Astrocyte (in vitro differentiated cells and primary cell): ENCODE results near the gene CALD1. TPM values are rescaled to one million over a fixed set of nuclear protein-coding genes. Genes with fewer than 3 reads are reported as not detected.

Source experiments
- DNase-seq: peaks from one replicate; pipeline ENCODE4 v3.0.0-alpha.2; 2010; ENCODE audit warnings: low read depth
- FAIRE-seq: peaks from 2 replicates; lab custom pipeline; 2011; peaks lifted over from hg19 to GRCh38; lab: Jason Lieb, UNC
- H2AFZ ChIP-seq: 2 replicates; pipeline ENCODE4 v1.6.0; 2012; ENCODE audit warnings: low read depth, low read length, inconsistent platforms
- H3K27ac ChIP-seq: 2 replicates; pipeline ENCODE4 v1.5.1; 2011; ENCODE audit warnings: low read depth, low read length, inconsistent platforms
- H3K27me3 ChIP-seq: 2 replicates; pipeline ENCODE4 v1.6.0; 2011; ENCODE audit warnings: low read length, inconsistent platforms; ENCODE audit not compliant: insufficient read depth
- H3K36me3 ChIP-seq: 2 replicates; pipeline ENCODE4 v1.5.1; 2011; ENCODE audit warnings: low read length, inconsistent platforms; ENCODE audit not compliant: insufficient read depth
- H3K4me1 ChIP-seq: 2 replicates; pipeline ENCODE4 v1.5.1; 2011; ENCODE audit warnings: low read length, inconsistent platforms; ENCODE audit not compliant: insufficient read depth
- H3K4me2 ChIP-seq: 2 replicates; pipeline ENCODE4 v1.6.0; 2012; ENCODE audit warnings: low read length, inconsistent platforms
- H3K4me3 ChIP-seq: 2 replicates; pipeline ENCODE4 v1.5.1; 2011; ENCODE audit warnings: low read depth, mild to moderate bottlenecking, low read length, inconsistent platforms; ENCODE audit not compliant: insufficient read depth
- H3K79me2 ChIP-seq: 2 replicates; pipeline ENCODE4 v1.6.0; 2012; ENCODE audit warnings: mild to moderate bottlenecking, low read length, inconsistent platforms; ENCODE audit not compliant: insufficient read depth
- H3K9ac ChIP-seq: 2 replicates; pipeline ENCODE4 v1.6.0; 2012; ENCODE audit warnings: mild to moderate bottlenecking, low read length, inconsistent platforms
- H3K9me3 ChIP-seq: 2 replicates; pipeline ENCODE4 v1.5.1; 2012; ENCODE audit warnings: low read depth, mild to moderate bottlenecking, low read length, inconsistent platforms; ENCODE audit not compliant: insufficient read depth
- H4K20me1 ChIP-seq: 2 replicates; pipeline ENCODE4 v1.6.0; 2012; ENCODE audit warnings: low read length, inconsistent platforms; ENCODE audit not compliant: insufficient read depth
- H3K27ac Mint-ChIP-seq: one replicate; pipeline ENCODE4 v1.8.0; 2021; ENCODE audit warnings: mild to moderate bottlenecking, mixed read lengths; ENCODE audit not compliant: unreplicated experiment
- H3K27me3 Mint-ChIP-seq: one replicate; pipeline ENCODE4 v1.8.0; 2021; ENCODE audit warnings: low read depth, mixed read lengths; ENCODE audit not compliant: unreplicated experiment
- H3K36me3 Mint-ChIP-seq: one replicate; pipeline ENCODE4 v1.8.0; 2021; ENCODE audit warnings: low read depth, mixed read lengths; ENCODE audit not compliant: unreplicated experiment
- H3K4me1 Mint-ChIP-seq: one replicate; pipeline ENCODE4 v1.8.0; 2021; ENCODE audit warnings: low read depth, mixed read lengths; ENCODE audit not compliant: unreplicated experiment
- H3K4me3 Mint-ChIP-seq: one replicate; pipeline ENCODE4 v1.8.0; 2021; ENCODE audit warnings: mild to moderate bottlenecking, moderate library complexity, mixed read lengths; ENCODE audit not compliant: unreplicated experiment
- H3K9me3 Mint-ChIP-seq: one replicate; pipeline ENCODE4 v1.8.0; 2021; ENCODE audit warnings: mild to moderate bottlenecking, mixed read lengths; ENCODE audit not compliant: unreplicated experiment
- EZH2 ChIP-seq: IDR thresholded peaks from 2 replicates; pipeline ENCODE4 v1.6.1; 2012; ENCODE audit warnings: mild to moderate bottlenecking, low read length, inconsistent platforms; ENCODE audit not compliant: insufficient read depth
- total RNA-seq: library from RNA; stranded (reverse); gene quantifications from 2 replicates; pipeline ENCODE4 v1.2.1, GENCODE V29; 2021
- TF ChIP-seq, protein P1 (sequence below): IDR thresholded peaks from 2 replicates; pipeline ENCODE4 v1.5.1; 2011; ENCODE audit warnings: low read depth, mild to moderate bottlenecking, inconsistent platforms, low read length, moderate library complexity; ENCODE audit not compliant: insufficient read depth

Gene CALD1
- total RNA-seq, 1 donor from 2014 or later = 1,872 TPM

- DNase-seq (no peak), FAIRE-seq (no peak)
- TF ChIP-seq EZH2 = no peak
- TF ChIP-seq, protein P1, sequence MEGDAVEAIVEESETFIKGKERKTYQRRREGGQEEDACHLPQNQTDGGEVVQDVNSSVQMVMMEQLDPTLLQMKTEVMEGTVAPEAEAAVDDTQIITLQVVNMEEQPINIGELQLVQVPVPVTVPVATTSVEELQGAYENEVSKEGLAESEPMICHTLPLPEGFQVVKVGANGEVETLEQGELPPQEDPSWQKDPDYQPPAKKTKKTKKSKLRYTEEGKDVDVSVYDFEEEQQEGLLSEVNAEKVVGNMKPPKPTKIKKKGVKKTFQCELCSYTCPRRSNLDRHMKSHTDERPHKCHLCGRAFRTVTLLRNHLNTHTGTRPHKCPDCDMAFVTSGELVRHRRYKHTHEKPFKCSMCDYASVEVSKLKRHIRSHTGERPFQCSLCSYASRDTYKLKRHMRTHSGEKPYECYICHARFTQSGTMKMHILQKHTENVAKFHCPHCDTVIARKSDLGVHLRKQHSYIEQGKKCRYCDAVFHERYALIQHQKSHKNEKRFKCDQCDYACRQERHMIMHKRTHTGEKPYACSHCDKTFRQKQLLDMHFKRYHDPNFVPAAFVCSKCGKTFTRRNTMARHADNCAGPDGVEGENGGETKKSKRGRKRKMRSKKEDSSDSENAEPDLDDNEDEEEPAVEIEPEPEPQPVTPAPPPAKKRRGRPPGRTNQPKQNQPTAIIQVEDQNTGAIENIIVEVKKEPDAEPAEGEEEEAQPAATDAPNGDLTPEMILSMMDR = no peak
- Mint-ChIP-seq H3K27ac (no peak overlapping the region), H3K36me3 (peaks cover 5% of the 10 kb centered on the region), H3K4me1 (peaks cover under 1% of the 10 kb centered on the region), H3K4me3 (no peak overlapping the region), H3K9me3 (peaks cover 4% of the 10 kb centered on the region), H3K27me3 (no peaks in the 10 kb centered on the region)
- Histone ChIP-seq H3K79me2 (no peaks in the 10 kb centered on the region), H3K4me3 (no peak overlapping the region), H4K20me1 (no peaks in the 10 kb centered on the region), H3K4me2 (no peak overlapping the region), H3K36me3 (peaks cover 4% of the 10 kb centered on the region), H3K4me1 (peaks cover 5% of the 10 kb centered on the region), H3K9ac (no peak overlapping the region), H2AFZ (no peak overlapping the region), H3K27ac (no peak overlapping the region), H3K9me3 (no peaks in the 10 kb centered on the region), H3K27me3 (no peaks in the 10 kb centered on the region)
Measured at GRCh38 chr7:134997214-134997885, 217.9 kb downstream of the CALD1 start.

- Histone ChIP-seq H3K4me3 (no peak overlapping the region), H4K20me1 (no peaks in the 10 kb centered on the region), H3K27ac (no peak overlapping the region), H3K4me2 (no peak overlapping the region), H2AFZ (no peak overlapping the region), H3K9ac (no peak overlapping the region), H3K27me3 (no peaks in the 10 kb centered on the region), H3K9me3 (no peaks in the 10 kb centered on the region), H3K36me3 (peaks cover 4% of the 10 kb centered on the region), H3K4me1 (no peaks in the 10 kb centered on the region), H3K79me2 (no peaks in the 10 kb centered on the region)
- no peaks in the 10 kb centered on the region for H3K4me1 Mint-ChIP-seq
- H3K36me3 Mint-ChIP-seq = peaks cover 5% of the 10 kb centered on the region
- H3K4me3 Mint-ChIP-seq = no peak overlapping the region
- DNase-seq (no peak), FAIRE-seq (no peak)
- peaks cover 4% of the 10 kb centered on the region for H3K9me3 Mint-ChIP-seq
- H3K27ac Mint-ChIP-seq = no peak overlapping the region
- no peaks in the 10 kb centered on the region for H3K27me3 Mint-ChIP-seq
- TF ChIP-seq, protein P1 = no peak
- TF ChIP-seq EZH2 = no peak
Measured at GRCh38 chr7:134999136-134999535, 219.7 kb downstream of the CALD1 start.

DNA sequence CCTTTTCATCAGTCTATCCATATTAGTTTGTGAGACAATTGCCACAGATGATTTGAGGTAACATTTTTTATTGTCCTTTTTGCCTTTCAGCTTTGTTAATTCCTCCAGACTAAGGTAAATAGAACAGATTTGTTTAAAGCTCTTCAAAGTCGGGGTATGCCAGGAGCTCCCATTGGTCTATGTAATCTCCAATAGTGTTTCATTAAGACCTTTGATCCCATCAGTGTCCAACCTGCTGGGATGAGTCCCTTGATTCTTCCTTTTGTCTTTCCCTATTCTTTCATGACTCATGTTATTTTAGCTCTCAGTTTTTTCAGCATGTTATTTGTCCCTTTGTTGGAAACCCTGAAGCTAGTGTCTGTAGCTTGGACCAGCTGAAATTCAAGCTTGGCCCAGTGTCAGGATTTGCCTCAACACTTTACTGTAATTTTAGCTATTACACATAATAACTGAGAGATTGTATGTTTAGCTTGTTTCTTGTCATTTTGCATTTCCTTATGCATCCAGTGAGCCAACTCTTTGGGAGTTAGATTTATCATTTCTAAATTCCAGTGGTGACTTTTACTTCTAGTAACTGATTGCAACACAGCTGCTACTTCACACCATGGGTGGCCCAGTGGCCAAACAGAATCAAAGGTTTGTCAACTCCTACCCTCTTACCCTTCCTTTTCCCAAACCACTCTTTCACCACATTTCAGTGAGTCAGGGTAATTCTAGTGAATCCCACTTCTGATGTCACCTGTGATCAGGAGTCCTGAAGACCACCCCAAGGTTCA, 222.1 kb downstream of the CALD1 start:
- no peak for DNase-seq
- Mint-ChIP-seq H3K4me1 (no peaks in the 10 kb centered on the region), H3K9me3 (peaks cover 4% of the 10 kb centered on the region), H3K4me3 (no peak overlapping the region), H3K27ac (no peak overlapping the region), H3K36me3 (no peaks in the 10 kb centered on the region), H3K27me3 (no peaks in the 10 kb centered on the region)
- Histone ChIP-seq H2AFZ (no peak overlapping the region), H3K36me3 (no peaks in the 10 kb centered on the region), H3K4me3 (no peak overlapping the region), H3K27ac (no peak overlapping the region), H4K20me1 (no peaks in the 10 kb centered on the region), H3K9me3 (no peaks in the 10 kb centered on the region), H3K4me1 (no peaks in the 10 kb centered on the region), H3K4me2 (no peak overlapping the region), H3K79me2 (no peaks in the 10 kb centered on the region), H3K27me3 (no peaks in the 10 kb centered on the region), H3K9ac (no peak overlapping the region)
- TF ChIP-seq, protein P1 = no peak
- TF ChIP-seq EZH2 = no peak
- FAIRE-seq = no peak
